Mesendoderm (in vitro differentiated cells): ENCODE results near the gene CTNNA3.

Source experiments
- DNase-seq: peaks from one replicate; pipeline ENCODE4 v3.0.0; 2013
- H2AK5ac ChIP-seq: 2 replicates; pipeline ENCODE4 v1.6.1; 2013; ENCODE audit warnings: low read length, inconsistent platforms
- H2BK120ac ChIP-seq: 2 replicates; pipeline ENCODE4 v1.6.1; 2013; ENCODE audit warnings: low read depth, mild to moderate bottlenecking, low read length, moderate library complexity, mixed read lengths
- H2BK15ac ChIP-seq: replicated peaks from 2 replicates; pipeline ENCODE4 v1.6.1; 2013; ENCODE audit warnings: low read depth, mild to moderate bottlenecking, moderate library complexity
- H2BK5ac ChIP-seq: 2 replicates; pipeline ENCODE4 v1.6.1; 2013; ENCODE audit warnings: low read length, inconsistent platforms
- H3K18ac ChIP-seq: 2 replicates; pipeline ENCODE4 v1.6.1; 2013; ENCODE audit warnings: mild to moderate bottlenecking, low read length, mixed read lengths
- H3K23ac ChIP-seq: one replicate; pipeline ENCODE4 v1.6.1; 2013; ENCODE audit warnings: low read length
- H3K27ac ChIP-seq: 2 replicates; pipeline ENCODE4 v1.5.1; 2013; ENCODE audit warnings: low read depth, mild to moderate bottlenecking, inconsistent platforms, low read length, moderate library complexity
- H3K27me3 ChIP-seq: 2 replicates; pipeline ENCODE4 v1.6.1; 2013; ENCODE audit warnings: low read length, control low read depth, mild to moderate bottlenecking, inconsistent platforms; ENCODE audit not compliant: insufficient read depth, poor library complexity
- H3K36me3 ChIP-seq: 2 replicates; pipeline ENCODE4 v1.6.1; 2013; ENCODE audit warnings: low read length, inconsistent platforms; ENCODE audit not compliant: control insufficient read depth, insufficient read depth
- H3K4ac ChIP-seq: one replicate; pipeline ENCODE4 v1.6.1; 2013; ENCODE audit warnings: low read depth, mild to moderate bottlenecking, low read length, moderate library complexity
- H3K4me1 ChIP-seq: 2 replicates; pipeline ENCODE4 v1.6.1; 2013; ENCODE audit warnings: low read depth, low read length, inconsistent platforms; ENCODE audit not compliant: control insufficient read depth
- H3K4me2 ChIP-seq: 2 replicates; pipeline ENCODE4 v1.6.1; 2013; ENCODE audit warnings: low read length
- H3K4me3 ChIP-seq: 2 replicates; pipeline ENCODE4 v1.5.1; 2013; ENCODE audit warnings: mild to moderate bottlenecking, low read length
- H3K56ac ChIP-seq: one replicate; pipeline ENCODE4 v1.6.1; 2013; ENCODE audit warnings: low read length
- H3K79me1 ChIP-seq: 2 replicates; pipeline ENCODE4 v1.6.1; 2013; ENCODE audit warnings: low read length, inconsistent platforms
- H3K79me2 ChIP-seq: 2 replicates; pipeline ENCODE4 v1.6.1; 2013; ENCODE audit warnings: mild to moderate bottlenecking, low read length; ENCODE audit not compliant: control insufficient read depth, insufficient read depth
- H3K9ac ChIP-seq: 2 replicates; pipeline ENCODE4 v1.6.1; 2013; ENCODE audit warnings: low read length, inconsistent platforms
- H4K5ac ChIP-seq: one replicate; pipeline ENCODE4 v1.6.1; 2013; ENCODE audit warnings: low read length
- H4K8ac ChIP-seq: one replicate; pipeline ENCODE4 v1.6.1; 2013; ENCODE audit warnings: low read depth, mild to moderate bottlenecking, control low read depth, low read length, moderate library complexity
- WGBS: extraction: QIAGEN DNeasy Blood & Tissue Kit; methylation state at CpG from one replicate; pipeline ENCODE4 v1.1.7; 2013; ENCODE audit warnings: low lambda C conversion rate, missing lambda C conversion rate; ENCODE audit not compliant: insufficient coverage; ENCODE audit errors: extremely low coverage; 5-methylcytosine and 5-hydroxymethylcytosine counted together

Gene CTNNA3

DNA sequence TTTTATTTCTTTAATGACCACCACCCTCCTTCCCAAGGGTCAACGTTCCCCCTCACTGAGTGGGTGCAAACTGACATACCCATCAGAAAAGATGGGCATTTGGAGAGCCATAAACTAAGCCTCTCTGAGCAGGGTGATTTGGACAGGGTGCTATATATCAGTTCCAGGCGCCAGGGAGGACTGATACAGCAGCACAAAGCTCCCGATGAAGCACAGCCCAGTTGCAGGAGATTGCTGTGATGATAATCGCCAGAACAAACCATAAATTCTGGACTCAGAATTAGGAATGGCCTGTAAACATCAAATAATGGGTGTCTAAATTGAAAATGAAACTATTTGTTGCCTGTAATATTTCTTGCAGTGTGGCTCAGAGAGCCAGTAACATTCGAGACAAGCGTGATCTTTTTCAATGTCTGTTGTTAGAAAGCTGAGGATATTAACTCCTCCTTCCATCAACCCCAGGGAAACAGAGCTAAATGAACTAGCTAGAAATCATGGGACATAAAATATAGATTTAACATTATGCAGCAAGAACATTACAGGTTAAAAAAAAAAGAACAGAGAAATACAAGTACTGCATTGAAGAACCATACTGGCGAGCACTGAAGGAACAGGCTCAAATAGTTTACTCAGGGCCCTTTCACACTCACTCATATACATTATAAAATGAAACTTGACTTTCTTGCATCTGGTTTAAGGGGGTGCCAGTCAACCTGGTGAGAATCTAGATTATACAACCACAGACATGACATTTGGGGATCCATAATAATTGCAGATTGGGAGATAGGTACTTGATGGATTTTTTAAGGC lies 907.6 kb downstream of the CTNNA3 start:
- Histone ChIP-seq H3K4me2 (no peak overlapping the region), H3K18ac (no peak overlapping the region), H3K27me3 (no peaks in the 10 kb centered on the region), H2BK5ac (no peak overlapping the region), H2AK5ac (no peak overlapping the region), H4K8ac (no peak overlapping the region), H2BK120ac (no peak overlapping the region), H3K4ac (no peak overlapping the region), H3K27ac (no peak overlapping the region), H3K4me3 (no peak overlapping the region), H3K4me1 (no peaks in the 10 kb centered on the region), H3K79me1 (no peaks in the 10 kb centered on the region), H4K5ac (no peak overlapping the region), H3K9ac (no peak overlapping the region), H3K23ac (no peak overlapping the region), H3K79me2 (no peaks in the 10 kb centered on the region), H3K36me3 (no peaks in the 10 kb centered on the region), H2BK15ac (no peak overlapping the region), H3K56ac (no peak overlapping the region)
- no peak for DNase-seq
- WGBS, result no CpG with 5 or more reads among the region's 7 CpGs

DNA sequence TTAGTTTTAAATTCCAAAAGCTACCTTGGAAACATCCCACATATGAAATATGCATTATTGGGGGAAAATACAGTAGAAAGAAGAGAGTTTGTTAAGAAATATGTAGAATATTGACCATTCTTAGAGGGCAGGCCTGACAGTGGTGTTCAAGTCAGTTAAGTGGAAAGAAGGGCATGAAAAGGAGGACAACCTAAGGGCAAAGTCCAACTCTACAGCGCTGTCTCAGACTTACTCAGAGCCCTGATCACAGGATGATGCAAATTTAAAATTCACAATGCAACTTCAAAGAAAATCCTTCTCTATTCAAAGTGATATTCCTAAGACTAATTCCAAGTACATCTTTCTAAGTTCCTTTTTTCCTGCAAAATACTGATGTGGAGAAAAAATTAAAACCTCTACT lies 909.3 kb downstream of the CTNNA3 start:
- Histone ChIP-seq H3K36me3 (no peaks in the 10 kb centered on the region), H4K5ac (no peak overlapping the region), H2BK15ac (no peak overlapping the region), H2BK120ac (no peak overlapping the region), H2AK5ac (no peak overlapping the region), H3K56ac (no peak overlapping the region), H3K23ac (no peak overlapping the region), H3K79me1 (no peaks in the 10 kb centered on the region), H4K8ac (no peak overlapping the region), H3K4me3 (no peak overlapping the region), H3K9ac (no peak overlapping the region), H2BK5ac (no peak overlapping the region), H3K18ac (no peak overlapping the region), H3K4me1 (no peaks in the 10 kb centered on the region), H3K4me2 (no peak overlapping the region), H3K79me2 (no peaks in the 10 kb centered on the region), H3K27ac (no peak overlapping the region), H3K27me3 (no peaks in the 10 kb centered on the region), H3K4ac (no peak overlapping the region)
- no CpG with 5 or more reads among the region's 1 CpG for WGBS
- DNase-seq, result no peak

DNA sequence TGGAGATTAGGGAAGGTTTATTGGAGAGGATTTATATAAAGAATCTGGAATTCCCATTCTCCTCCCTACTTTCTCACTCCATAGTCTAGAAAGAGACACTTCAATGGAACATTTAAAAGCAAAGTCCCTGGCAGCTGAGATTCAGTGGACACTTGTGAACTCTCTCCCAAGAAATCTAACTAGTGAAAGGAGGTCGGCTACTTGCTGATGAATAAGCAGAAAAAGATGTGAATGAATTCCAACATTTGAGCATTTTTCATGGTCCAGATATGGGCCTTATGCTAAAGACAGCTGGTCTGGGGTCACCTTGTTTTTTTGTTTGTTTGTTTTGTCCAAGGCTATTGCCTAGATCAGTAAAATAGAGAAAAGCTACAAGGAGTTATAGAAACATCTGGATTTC lies 911.2 kb downstream of the CTNNA3 start:
- Histone ChIP-seq H3K36me3 (no peaks in the 10 kb centered on the region), H3K79me2 (no peaks in the 10 kb centered on the region), H2BK5ac (no peak overlapping the region), H3K4me1 (no peaks in the 10 kb centered on the region), H4K8ac (no peak overlapping the region), H3K27ac (no peak overlapping the region), H2BK120ac (no peak overlapping the region), H3K79me1 (no peaks in the 10 kb centered on the region), H3K4ac (no peak overlapping the region), H4K5ac (no peak overlapping the region), H3K4me3 (no peak overlapping the region), H2AK5ac (no peak overlapping the region), H3K18ac (no peak overlapping the region), H3K23ac (no peak overlapping the region), H2BK15ac (no peak overlapping the region), H3K9ac (no peak overlapping the region), H3K56ac (no peak overlapping the region), H3K27me3 (no peaks in the 10 kb centered on the region), H3K4me2 (no peak overlapping the region)
- WGBS, result no CpG with 5 or more reads among the region's 1 CpG
- DNase-seq, result no peak

DNA sequence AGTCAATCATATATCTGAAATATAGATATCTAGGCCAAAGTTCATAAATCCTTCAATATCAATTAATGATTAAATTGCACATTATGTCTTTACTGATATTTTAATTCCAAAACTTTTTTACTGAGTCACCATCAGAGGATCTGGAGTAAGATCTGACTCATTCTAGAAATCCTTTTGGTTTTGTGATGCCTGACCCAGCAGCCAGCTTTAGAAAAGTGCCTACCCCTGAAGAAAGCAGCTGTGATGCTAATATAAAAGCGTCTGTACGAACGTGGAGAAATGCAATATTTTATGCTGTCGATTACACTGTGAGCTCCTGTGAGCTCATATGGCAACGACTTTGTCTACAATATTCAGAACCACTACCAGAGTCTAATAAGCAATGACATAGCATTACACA lies 912.7 kb downstream of the CTNNA3 start:
- H3K56ac ChIP-seq, result no peak overlapping the region
- H3K36me3 ChIP-seq, result no peaks in the 10 kb centered on the region
- no peak overlapping the region for H3K4ac ChIP-seq
- no CpG with 5 or more reads among the region's 5 CpGs for WGBS
- no peak overlapping the region for H3K27ac ChIP-seq
- H3K79me2 ChIP-seq, result no peaks in the 10 kb centered on the region
- no peak overlapping the region for H2BK120ac ChIP-seq
- H3K18ac ChIP-seq, result no peak overlapping the region
- H3K4me2 ChIP-seq, result no peak overlapping the region
- no peaks in the 10 kb centered on the region for H3K27me3 ChIP-seq
- no peak overlapping the region for H2BK15ac ChIP-seq
- no peak overlapping the region for H2AK5ac ChIP-seq
- no peaks in the 10 kb centered on the region for H3K79me1 ChIP-seq
- H2BK5ac ChIP-seq, result no peak overlapping the region
- H4K8ac ChIP-seq, result no peak overlapping the region
- no peak overlapping the region for H3K23ac ChIP-seq
- no peaks in the 10 kb centered on the region for H3K4me1 ChIP-seq
- no peak overlapping the region for H4K5ac ChIP-seq
- no peak overlapping the region for H3K4me3 ChIP-seq
- no peak overlapping the region for H3K9ac ChIP-seq
- DNase-seq, result no peak

DNA sequence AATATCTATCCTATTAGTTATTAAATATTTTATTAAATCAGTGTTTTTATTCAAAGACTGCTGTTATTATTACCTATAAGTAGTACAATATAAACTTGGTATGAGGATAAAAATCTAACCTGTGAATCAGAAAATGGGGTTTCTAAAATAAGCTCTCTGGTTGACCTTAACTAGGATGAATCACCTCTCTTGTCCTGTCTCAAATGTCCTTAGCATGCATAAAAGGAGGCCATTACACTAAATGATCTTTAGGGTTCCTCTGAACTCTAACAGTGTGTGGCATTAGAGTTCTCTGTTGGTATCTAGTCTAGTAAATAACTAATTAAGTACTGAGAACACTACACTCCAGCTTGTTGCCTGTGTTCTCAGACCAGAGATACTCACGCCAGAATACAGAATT lies 913.2 kb downstream of the CTNNA3 start:
- H3K4me2 ChIP-seq, result no peak overlapping the region
- no peak overlapping the region for H4K8ac ChIP-seq
- no peaks in the 10 kb centered on the region for H3K4me1 ChIP-seq
- no peak overlapping the region for H2BK5ac ChIP-seq
- no peak overlapping the region for H2AK5ac ChIP-seq
- H4K5ac ChIP-seq, result no peak overlapping the region
- H3K9ac ChIP-seq, result no peak overlapping the region
- no peak overlapping the region for H2BK15ac ChIP-seq
- H2BK120ac ChIP-seq, result no peak overlapping the region
- H3K27ac ChIP-seq, result no peak overlapping the region
- no peak overlapping the region for H3K4ac ChIP-seq
- WGBS, result no CpG with 5 or more reads among the region's 1 CpG
- H3K23ac ChIP-seq, result no peak overlapping the region
- no peaks in the 10 kb centered on the region for H3K27me3 ChIP-seq
- H3K18ac ChIP-seq, result no peak overlapping the region
- no peak overlapping the region for H3K56ac ChIP-seq
- no peaks in the 10 kb centered on the region for H3K79me2 ChIP-seq
- no peaks in the 10 kb centered on the region for H3K36me3 ChIP-seq
- DNase-seq, result no peak
- H3K79me1 ChIP-seq, result no peaks in the 10 kb centered on the region
- no peak overlapping the region for H3K4me3 ChIP-seq

DNA sequence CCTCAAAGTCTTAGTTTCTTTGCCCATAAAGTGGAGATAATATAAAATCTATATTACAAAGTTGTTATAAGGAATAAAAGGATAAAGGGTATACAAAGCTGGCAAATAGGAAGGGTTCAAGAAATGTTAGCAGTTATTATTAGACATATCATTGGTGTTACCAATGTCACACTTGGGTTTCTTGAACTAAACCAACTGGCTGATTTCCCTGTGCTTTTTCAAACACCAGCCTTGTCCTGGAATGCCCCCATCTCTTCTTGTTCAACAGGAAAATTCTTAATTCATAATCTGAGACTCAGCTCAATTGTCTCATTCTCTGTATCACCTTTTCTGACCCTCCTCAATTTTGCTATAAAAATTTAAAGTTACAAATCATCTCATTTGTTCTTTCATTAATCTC lies 913.9 kb downstream of the CTNNA3 start:
- Histone ChIP-seq H4K5ac (no peak overlapping the region), H3K79me2 (no peaks in the 10 kb centered on the region), H3K4ac (no peak overlapping the region), H4K8ac (no peak overlapping the region), H3K27ac (no peak overlapping the region), H3K36me3 (no peaks in the 10 kb centered on the region), H3K4me3 (no peak overlapping the region), H3K56ac (no peak overlapping the region), H3K4me2 (no peak overlapping the region), H3K9ac (no peak overlapping the region), H2AK5ac (no peak overlapping the region), H3K23ac (no peak overlapping the region), H2BK120ac (no peak overlapping the region), H3K27me3 (no peaks in the 10 kb centered on the region), H2BK15ac (no peak overlapping the region), H3K79me1 (no peaks in the 10 kb centered on the region), H3K18ac (no peak overlapping the region), H3K4me1 (no peaks in the 10 kb centered on the region), H2BK5ac (no peak overlapping the region)
- DNase-seq, result no peak
